ENCODE results near the gene STIMATE. TPM values are rescaled to one million over a fixed set of nuclear protein-coding genes. Genes with fewer than 3 reads are reported as not detected.

STIMATE gene
- total RNA-seq, 1 donor from 2014 or later, result 10.2 TPM

DNA sequence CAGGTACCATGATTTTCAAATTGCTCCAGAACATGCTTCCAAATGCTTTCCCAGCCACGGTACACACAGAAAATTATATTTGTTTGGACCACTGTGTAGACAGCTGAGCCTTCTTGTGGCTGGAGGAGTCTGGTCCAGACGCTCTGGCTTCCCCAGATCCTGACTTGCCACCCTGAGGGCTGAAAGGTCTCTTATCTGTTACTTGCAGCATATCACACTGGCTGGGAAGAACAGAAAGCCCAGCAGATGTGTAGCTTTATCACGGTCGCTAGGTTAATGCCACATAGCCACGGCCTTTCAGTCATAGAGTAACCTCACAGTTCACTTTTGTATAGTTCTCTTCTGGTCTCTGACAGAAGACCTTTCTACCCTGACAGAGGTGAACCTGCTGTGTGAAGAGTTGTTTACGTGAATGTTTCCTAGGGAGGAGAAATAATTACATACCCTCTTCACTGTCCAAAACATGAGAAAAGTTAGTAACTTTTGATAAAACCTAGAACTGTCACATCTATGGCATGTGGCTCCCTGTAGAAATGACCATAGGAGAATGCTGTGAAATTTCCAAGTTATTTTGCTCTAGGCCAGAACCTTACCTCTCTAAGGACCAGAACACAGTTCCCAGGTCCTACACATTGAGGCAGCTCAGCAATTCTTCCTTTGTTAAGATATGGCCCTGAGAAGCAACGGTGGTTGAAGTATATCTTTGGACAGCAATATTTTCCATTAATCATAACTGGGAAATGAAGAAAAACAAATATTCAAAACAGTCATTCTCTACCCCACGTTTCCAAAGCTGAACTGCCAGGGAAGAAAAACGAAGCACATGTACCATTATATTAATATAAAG, 15.8 kb upstream of the STIMATE start:
- no peak overlapping the region for H3K27ac Mint-ChIP-seq
- no peak overlapping the region for H3K27ac ChIP-seq
- no peaks in the 10 kb centered on the region for H3K4me1 ChIP-seq
- no peak overlapping the region for H3K4me3 ChIP-seq
- no peaks in the 10 kb centered on the region for H3K9me3 Mint-ChIP-seq
- no peaks in the 10 kb centered on the region for H3K36me3 ChIP-seq
- H2AFZ ChIP-seq (replicated peaks), result no peak overlapping the region
- H4K20me1 ChIP-seq (ENCODE audit: low read depth), result no peaks in the 10 kb centered on the region
- DNase-seq (ENCODE audit: low spot score), result no peak
- H3K4me3 Mint-ChIP-seq, result no peak overlapping the region
- no peaks in the 10 kb centered on the region for H3K27me3 Mint-ChIP-seq (ENCODE audit: insufficient read depth, low read depth)
- TF ChIP-seq, protein P1, sequence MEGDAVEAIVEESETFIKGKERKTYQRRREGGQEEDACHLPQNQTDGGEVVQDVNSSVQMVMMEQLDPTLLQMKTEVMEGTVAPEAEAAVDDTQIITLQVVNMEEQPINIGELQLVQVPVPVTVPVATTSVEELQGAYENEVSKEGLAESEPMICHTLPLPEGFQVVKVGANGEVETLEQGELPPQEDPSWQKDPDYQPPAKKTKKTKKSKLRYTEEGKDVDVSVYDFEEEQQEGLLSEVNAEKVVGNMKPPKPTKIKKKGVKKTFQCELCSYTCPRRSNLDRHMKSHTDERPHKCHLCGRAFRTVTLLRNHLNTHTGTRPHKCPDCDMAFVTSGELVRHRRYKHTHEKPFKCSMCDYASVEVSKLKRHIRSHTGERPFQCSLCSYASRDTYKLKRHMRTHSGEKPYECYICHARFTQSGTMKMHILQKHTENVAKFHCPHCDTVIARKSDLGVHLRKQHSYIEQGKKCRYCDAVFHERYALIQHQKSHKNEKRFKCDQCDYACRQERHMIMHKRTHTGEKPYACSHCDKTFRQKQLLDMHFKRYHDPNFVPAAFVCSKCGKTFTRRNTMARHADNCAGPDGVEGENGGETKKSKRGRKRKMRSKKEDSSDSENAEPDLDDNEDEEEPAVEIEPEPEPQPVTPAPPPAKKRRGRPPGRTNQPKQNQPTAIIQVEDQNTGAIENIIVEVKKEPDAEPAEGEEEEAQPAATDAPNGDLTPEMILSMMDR (IDR thresholded peaks at IDR 0.05), result no peak
- no peak for TF ChIP-seq EZH2 (IDR thresholded peaks at IDR 0.05)
- TF ChIP-seq EZH2phosphoT487 (IDR thresholded peaks at IDR 0.05), result no peak
- no peak overlapping the region for H3K9ac ChIP-seq
- H3K36me3 Mint-ChIP-seq, result peaks cover 9% of the 10 kb centered on the region
- H3K4me2 ChIP-seq, result no peak overlapping the region
- H3K9me3 ChIP-seq (ENCODE audit: low read depth), result no peaks in the 10 kb centered on the region
- no peaks in the 10 kb centered on the region for H3K27me3 ChIP-seq
- no peaks in the 10 kb centered on the region for H3K79me2 ChIP-seq (ENCODE audit: low read depth)
- no peaks in the 10 kb centered on the region for H3K4me1 Mint-ChIP-seq
- H3F3A ChIP-seq (ENCODE audit: low read depth), result no peaks in the 10 kb centered on the region

GRCh38 chr3:52910823-52911222, 13.5 kb upstream of the STIMATE start:
- peaks cover 8% of the 10 kb centered on the region for H3K36me3 ChIP-seq
- no peaks in the 10 kb centered on the region for H3K4me1 Mint-ChIP-seq
- H3K27ac ChIP-seq, result no peak overlapping the region
- H4K20me1 ChIP-seq (ENCODE audit: low read depth), result no peaks in the 10 kb centered on the region
- H3K4me2 ChIP-seq, result no peak overlapping the region
- peaks cover 4% of the 10 kb centered on the region for H3K36me3 Mint-ChIP-seq
- TF ChIP-seq EZH2 (IDR thresholded peaks at IDR 0.05) (no peak), EZH2phosphoT487 (IDR thresholded peaks at IDR 0.05) (no peak)
- TF ChIP-seq, protein P1 (IDR thresholded peaks at IDR 0.05), result no peak
- H3K9me3 Mint-ChIP-seq, result no peaks in the 10 kb centered on the region
- no peak overlapping the region for H3K4me3 ChIP-seq
- H3F3A ChIP-seq (ENCODE audit: low read depth), result no peaks in the 10 kb centered on the region
- H3K9me3 ChIP-seq (ENCODE audit: low read depth), result no peaks in the 10 kb centered on the region
- H3K4me1 ChIP-seq, result no peaks in the 10 kb centered on the region
- no peak overlapping the region for H2AFZ ChIP-seq (replicated peaks)
- no peaks in the 10 kb centered on the region for H3K27me3 ChIP-seq
- no peak overlapping the region for H3K4me3 Mint-ChIP-seq
- no peaks in the 10 kb centered on the region for H3K27me3 Mint-ChIP-seq (ENCODE audit: insufficient read depth, low read depth)
- H3K9ac ChIP-seq, result no peak overlapping the region
- no peaks in the 10 kb centered on the region for H3K79me2 ChIP-seq (ENCODE audit: low read depth)
- no peak overlapping the region for H3K27ac Mint-ChIP-seq
- DNase-seq (ENCODE audit: low spot score), result no peak

GRCh38 chr3:52907497-52907896, 10.1 kb upstream of the STIMATE start:
- H3K27me3 Mint-ChIP-seq (ENCODE audit: insufficient read depth, low read depth), result no peaks in the 10 kb centered on the region
- H3K4me2 ChIP-seq, result no peak overlapping the region
- H3K27ac ChIP-seq, result no peak overlapping the region
- no peaks in the 10 kb centered on the region for H3K4me1 ChIP-seq
- no peaks in the 10 kb centered on the region for H3F3A ChIP-seq (ENCODE audit: low read depth)
- H3K36me3 ChIP-seq, result peaks cover 10% of the 10 kb centered on the region
- no peaks in the 10 kb centered on the region for H3K9me3 ChIP-seq (ENCODE audit: low read depth)
- no peak overlapping the region for H3K27ac Mint-ChIP-seq
- no peaks in the 10 kb centered on the region for H3K79me2 ChIP-seq (ENCODE audit: low read depth)
- peaks cover 4% of the 10 kb centered on the region for H3K36me3 Mint-ChIP-seq
- no peak for DNase-seq (ENCODE audit: low spot score)
- no peaks in the 10 kb centered on the region for H3K9me3 Mint-ChIP-seq
- no peaks in the 10 kb centered on the region for H3K4me1 Mint-ChIP-seq
- H2AFZ ChIP-seq (replicated peaks), result no peak overlapping the region
- no peak overlapping the region for H3K4me3 Mint-ChIP-seq
- H3K9ac ChIP-seq, result no peak overlapping the region
- no peak for TF ChIP-seq EZH2 (IDR thresholded peaks at IDR 0.05)
- TF ChIP-seq EZH2phosphoT487 (IDR thresholded peaks at IDR 0.05), result no peak
- TF ChIP-seq, protein P1 (IDR thresholded peaks at IDR 0.05), result no peak
- no peaks in the 10 kb centered on the region for H3K27me3 ChIP-seq
- H4K20me1 ChIP-seq (ENCODE audit: low read depth), result no peaks in the 10 kb centered on the region
- H3K4me3 ChIP-seq, result no peak overlapping the region

All from neural progenitor cell (in vitro differentiated cells).